Bronchial epithelial cell (primary cell): ENCODE results near the gene NUP62. TPM values are rescaled to one million over a fixed set of nuclear protein-coding genes. Genes with fewer than 3 reads are reported as not detected.

Experiments
- DNase-seq: peaks from one replicate; pipeline ENCODE4 v3.0.0-alpha.2; 2010; ENCODE audit warnings: low read depth
- FAIRE-seq: peaks from 2 replicates; lab custom pipeline; 2011; peaks lifted over from hg19 to GRCh38; lab: Jason Lieb, UNC
- H3K27me3 ChIP-seq: 2 replicates; pipeline ENCODE4 v1.5.1; 2011; ENCODE audit warnings: low read length; ENCODE audit not compliant: control insufficient read depth, insufficient read depth
- H3K36me3 ChIP-seq: 2 replicates; pipeline ENCODE4 v1.5.1; 2011; ENCODE audit warnings: low read length; ENCODE audit not compliant: control insufficient read depth, insufficient read depth
- H3K4me3 ChIP-seq: 2 replicates; pipeline ENCODE4 v1.5.1; 2011; ENCODE audit warnings: mild to moderate bottlenecking, low read depth, low read length, control low read depth
- total RNA-seq: library from RNA; depleted of rRNA; stranded (reverse); fragments of >200 nt; gene quantifications from 2 replicates; pipeline ENCODE4 v1.2.1, GENCODE V29; 2014
- TF ChIP-seq, protein P1 (sequence below): IDR thresholded peaks from 2 replicates; pipeline ENCODE4 v1.5.1; 2011; ENCODE audit warnings: mild to moderate bottlenecking, moderate library complexity, low read length, control low read depth, inconsistent platforms; ENCODE audit not compliant: insufficient read depth, severe bottlenecking

The NUP62 gene
- total RNA-seq, 1 donor from 2014 or later, result 12.1 TPM

DNA sequence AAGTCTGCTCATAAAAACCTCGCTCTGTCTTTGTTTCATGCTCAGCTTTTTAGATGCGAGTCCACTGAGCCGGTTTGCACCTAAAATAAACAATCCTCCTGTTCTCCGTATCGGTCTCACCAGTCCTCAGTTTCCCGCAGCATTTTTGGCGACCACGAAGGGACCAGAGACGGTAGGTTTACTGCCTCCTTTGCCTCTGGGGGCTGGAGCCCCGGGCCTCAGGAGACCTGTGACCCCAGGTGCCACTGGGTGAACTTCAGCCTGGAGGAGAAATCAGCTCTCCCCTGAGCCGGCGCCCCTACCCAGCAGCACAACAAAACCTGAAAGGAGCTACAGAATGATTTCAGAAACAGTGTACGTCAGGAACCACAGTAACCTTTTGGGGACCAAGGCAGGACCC, 23.6 kb upstream of the NUP62 start:
- Histone ChIP-seq H3K4me3 (no peak overlapping the region), H3K27me3 (no peaks in the 10 kb centered on the region), H3K36me3 (no peaks in the 10 kb centered on the region)
- DNase-seq (no peak), FAIRE-seq (no peak)
- TF ChIP-seq, protein P1, sequence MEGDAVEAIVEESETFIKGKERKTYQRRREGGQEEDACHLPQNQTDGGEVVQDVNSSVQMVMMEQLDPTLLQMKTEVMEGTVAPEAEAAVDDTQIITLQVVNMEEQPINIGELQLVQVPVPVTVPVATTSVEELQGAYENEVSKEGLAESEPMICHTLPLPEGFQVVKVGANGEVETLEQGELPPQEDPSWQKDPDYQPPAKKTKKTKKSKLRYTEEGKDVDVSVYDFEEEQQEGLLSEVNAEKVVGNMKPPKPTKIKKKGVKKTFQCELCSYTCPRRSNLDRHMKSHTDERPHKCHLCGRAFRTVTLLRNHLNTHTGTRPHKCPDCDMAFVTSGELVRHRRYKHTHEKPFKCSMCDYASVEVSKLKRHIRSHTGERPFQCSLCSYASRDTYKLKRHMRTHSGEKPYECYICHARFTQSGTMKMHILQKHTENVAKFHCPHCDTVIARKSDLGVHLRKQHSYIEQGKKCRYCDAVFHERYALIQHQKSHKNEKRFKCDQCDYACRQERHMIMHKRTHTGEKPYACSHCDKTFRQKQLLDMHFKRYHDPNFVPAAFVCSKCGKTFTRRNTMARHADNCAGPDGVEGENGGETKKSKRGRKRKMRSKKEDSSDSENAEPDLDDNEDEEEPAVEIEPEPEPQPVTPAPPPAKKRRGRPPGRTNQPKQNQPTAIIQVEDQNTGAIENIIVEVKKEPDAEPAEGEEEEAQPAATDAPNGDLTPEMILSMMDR, result no peak

DNA sequence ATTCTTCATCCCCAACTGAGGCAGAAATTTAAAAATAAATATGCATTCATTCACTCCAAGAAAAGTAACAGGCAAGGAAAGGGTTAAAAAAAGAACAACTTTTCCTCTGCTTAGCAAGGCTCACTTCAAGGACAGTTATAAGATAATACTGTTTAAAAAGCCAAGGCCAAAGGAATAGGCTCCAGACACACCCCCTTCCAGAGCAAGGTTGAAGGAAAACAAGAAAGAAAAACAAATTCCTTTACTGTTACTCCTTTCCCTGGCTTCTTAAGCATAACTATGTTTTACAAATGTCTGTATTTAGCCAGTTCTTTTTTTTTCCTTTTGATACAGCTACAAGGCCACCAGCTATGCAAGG, 23.2 kb upstream of the NUP62 start:
- no peak overlapping the region for H3K4me3 ChIP-seq
- TF ChIP-seq, protein P1, result no peak
- H3K27me3 ChIP-seq, result no peaks in the 10 kb centered on the region
- FAIRE-seq, result no peak
- H3K36me3 ChIP-seq, result no peaks in the 10 kb centered on the region
- DNase-seq, result no peak

DNA sequence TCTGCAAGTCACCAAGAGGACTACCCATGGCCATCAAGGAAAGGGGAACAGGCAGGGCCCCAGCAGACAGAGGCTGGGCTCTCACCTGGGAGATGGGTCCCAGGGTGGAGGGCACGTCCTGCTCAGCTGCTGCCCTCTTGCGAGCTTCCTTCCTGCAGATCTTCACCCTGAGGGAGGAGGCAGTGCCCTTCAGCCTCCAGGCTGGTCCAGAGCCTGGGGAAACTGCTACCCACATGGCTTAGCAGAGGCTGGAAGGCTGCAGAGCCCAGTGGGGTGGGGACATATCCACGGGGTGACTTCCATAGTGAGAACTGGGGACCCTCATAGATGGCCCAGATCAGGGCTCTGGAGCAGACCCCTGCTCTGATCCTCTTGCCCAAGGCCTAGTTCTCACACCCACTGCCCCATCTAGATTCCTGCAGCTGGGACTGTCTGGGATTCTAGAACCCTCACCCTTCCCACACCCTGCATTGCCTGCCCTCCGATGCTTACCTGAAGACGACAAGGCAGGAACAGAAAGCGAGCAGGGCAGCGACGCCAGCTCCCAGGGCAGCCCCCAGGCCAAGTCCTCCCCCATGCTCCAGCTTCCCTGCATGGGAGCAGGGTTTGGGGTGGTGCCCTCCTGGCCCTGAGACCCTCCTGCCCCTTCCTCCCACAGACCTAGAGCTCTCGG, 22.6 kb upstream of the NUP62 start:
- no peak for FAIRE-seq
- TF ChIP-seq, protein P1, result no peak
- H3K4me3 ChIP-seq, result no peak overlapping the region
- no peaks in the 10 kb centered on the region for H3K36me3 ChIP-seq
- no peaks in the 10 kb centered on the region for H3K27me3 ChIP-seq
- no peak for DNase-seq

DNA sequence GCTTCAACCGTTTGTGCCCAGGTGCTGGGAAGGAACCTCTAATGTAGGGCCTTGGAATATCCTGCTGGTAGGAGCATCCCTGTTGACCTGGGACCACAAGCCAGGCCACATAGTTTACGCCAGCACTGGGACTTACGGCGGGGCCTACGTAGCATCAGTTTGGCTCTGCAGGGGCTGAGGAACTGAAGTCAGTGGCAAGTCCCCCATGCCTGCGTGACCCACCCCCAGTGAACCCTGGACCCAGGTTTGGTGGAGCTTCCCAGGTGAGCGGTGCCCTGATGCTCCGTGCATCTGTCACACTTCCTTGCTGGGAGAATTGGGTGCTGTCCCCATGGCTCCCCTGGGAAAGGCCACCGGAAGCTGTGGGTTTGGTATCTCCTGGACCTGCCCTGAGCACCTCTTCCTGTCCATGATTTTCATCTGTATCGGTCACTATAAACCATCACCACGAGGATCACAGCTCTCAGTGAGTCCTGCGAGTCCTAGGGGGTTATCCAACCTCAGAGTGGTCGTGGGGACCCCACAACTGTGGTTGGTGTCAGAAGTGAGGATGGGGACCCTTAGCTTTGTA, 21.7 kb upstream of the NUP62 start:
- no peak for FAIRE-seq
- TF ChIP-seq, protein P1, result no peak
- Histone ChIP-seq H3K36me3 (no peaks in the 10 kb centered on the region), H3K4me3 (no peak overlapping the region), H3K27me3 (no peaks in the 10 kb centered on the region)
- no peak for DNase-seq

DNA sequence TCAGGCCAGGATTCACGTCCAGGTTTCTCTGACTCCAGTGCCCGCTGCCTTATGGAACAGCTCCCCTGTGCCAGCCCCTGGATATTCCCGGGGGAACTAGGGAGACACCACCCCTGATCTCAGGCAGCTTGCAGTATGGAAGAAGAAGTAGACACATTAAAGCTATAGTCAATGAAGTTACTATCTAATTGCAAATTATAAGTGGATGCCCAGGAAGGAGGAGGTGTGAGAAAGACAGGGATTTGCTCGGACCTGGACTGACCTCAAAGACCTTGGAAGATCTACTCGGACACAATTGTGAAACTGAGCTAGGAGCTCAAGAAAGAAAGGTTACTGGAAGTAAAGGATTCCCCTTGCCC, 21.3 kb upstream of the NUP62 start:
- TF ChIP-seq, protein P1, result no peak
- FAIRE-seq, result no peak
- H3K4me3 ChIP-seq, result no peak overlapping the region
- H3K36me3 ChIP-seq, result no peaks in the 10 kb centered on the region
- DNase-seq, result no peak
- H3K27me3 ChIP-seq, result no peaks in the 10 kb centered on the region
